Sciatic nerve (tissue), 2 donors: ENCODE results near the gene ASPRV1. TPM values are rescaled to one million over a fixed set of nuclear protein-coding genes. Genes with fewer than 3 reads are reported as not detected.

Experiments
- ATAC-seq: fragments of 200-7000 bp; cut with Tn5 transposase; one replicate; pipeline ENCODE4 v1.9.1; 2020; ENCODE audit warnings: mild to moderate bottlenecking, moderate library complexity
- DNase-seq: peaks from one replicate; pipeline ENCODE4 v3.0.0-alpha.2; 2020; ENCODE audit warnings: low spot score
- intact Hi-C: fragments of 100-400 bp; cut with DNase I; formaldehyde crosslinking; loops from one replicate; pipeline ENCODE4 v1.14.2; 2022
- total RNA-seq: library from RNA; stranded (reverse); fragmentation: NEBNext Ultra II Directional; extraction: Animal tissue kit (Norgen Biotek cat#: 25700); gene quantifications from one replicate; pipeline ENCODE4 v1.2.1, GENCODE V29; 2021
- donor health status: DM: no; HTN: no; CAD: no.
- donor health status: DM: no; HTN: no; CAD: no.

ASPRV1 gene
- total RNA-seq, 1 donor from 2014 or later: 5.6 TPM

GRCh38 chr2:69947325-69947931 is 14.0 kb downstream of the ASPRV1 start:
- ATAC-seq: no peak
- intact Hi-C loops: no loop called here

GRCh38 chr2:69946351-69947324 is 14.8 kb downstream of the ASPRV1 start:
- DNase-seq (no peak), ATAC-seq (no peak)
- intact Hi-C loops: no loop called here

More at GRCh38 chr2:69947325-69947931, 14.0 kb downstream of the ASPRV1 start:
- no peak for DNase-seq

DNA sequence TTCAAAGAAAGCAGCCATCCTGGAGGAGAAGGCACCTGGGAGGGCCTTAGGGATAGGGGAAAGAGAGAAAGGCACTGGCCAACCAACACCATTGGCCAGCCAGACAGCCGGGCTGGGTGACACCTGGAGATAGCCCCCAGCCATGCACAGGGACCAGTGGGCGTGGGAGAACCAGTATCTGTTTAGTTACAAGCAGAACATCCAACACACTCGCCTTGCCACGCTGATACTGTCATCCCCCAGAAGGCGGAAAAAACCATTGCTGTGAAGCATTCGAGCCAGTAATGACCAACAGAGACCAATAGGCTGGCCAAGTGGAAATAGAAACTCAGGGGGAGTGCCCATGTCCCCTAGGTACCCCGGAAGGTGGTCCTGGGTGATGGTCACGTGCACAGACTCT is 15.5 kb downstream of the ASPRV1 start:
- DNase-seq: no peak
- ATAC-seq: no peak
- intact Hi-C loops: no loop called here

DNA sequence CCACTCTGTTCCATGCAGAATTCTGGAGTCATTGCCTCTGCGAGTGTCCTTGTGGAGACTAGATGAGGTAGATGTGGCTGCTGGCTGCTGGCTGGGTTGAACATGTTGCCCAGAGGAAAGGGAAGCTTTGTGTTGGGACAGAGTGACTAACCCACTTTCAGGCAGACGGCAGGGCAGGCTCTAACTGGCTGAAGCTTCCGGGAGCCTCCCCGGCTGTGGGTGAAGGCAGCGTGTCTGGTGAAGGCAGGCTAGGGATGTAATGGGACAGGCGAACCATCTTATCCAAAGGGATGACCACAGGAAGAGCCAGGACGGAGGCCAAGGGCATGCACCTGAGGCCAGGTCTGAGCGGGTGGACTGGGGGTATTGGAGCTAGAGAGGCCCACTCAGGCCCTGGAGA is 16.0 kb downstream of the ASPRV1 start:
- DNase-seq: no peak
- intact Hi-C loops: no loop called here
- ATAC-seq: no peak

- intact Hi-C loops: no loop called here
- no peak for DNase-seq
- no peak for ATAC-seq
These were observed 16.7 kb downstream of the ASPRV1 start for GRCh38 chr2:69944756-69945155.

- DNase-seq (no peak), ATAC-seq (no peak)
- intact Hi-C loops: no loop called here
These were observed 17.4 kb downstream of the ASPRV1 start for GRCh38 chr2:69943843-69944525.

- no peak for ATAC-seq
- intact Hi-C loops: no loop called here
These were observed 18.2 kb downstream of the ASPRV1 start for GRCh38 chr2:69943000-69943842.

DNA sequence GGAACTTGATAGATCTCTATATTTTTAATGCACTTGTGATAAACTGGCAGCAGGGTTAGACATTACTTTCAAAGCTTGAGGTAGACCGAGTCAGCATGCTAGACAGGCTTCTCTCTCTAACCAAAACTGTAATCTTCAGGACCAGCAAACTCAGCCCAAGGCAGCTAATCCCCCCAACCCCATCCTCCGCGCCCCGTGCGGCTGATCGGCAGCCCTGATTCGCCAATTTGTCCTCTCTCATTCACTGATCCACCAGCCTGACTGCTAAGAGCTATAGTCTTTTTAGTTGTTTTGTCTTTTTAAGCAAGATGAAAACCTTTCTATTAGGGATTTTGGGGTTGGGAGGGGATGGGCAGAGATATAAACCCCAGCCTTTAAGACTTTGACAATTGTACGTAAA is 20.7 kb downstream of the ASPRV1 start:
- DNase-seq (no peak), ATAC-seq (no peak)
- intact Hi-C loops: no loop called here

More at GRCh38 chr2:69943000-69943842, 18.2 kb downstream of the ASPRV1 start:
- no peak for DNase-seq

GRCh38 chr2:69939722-69940121 is 21.7 kb downstream of the ASPRV1 start:
- intact Hi-C loops: no loop called here
- no peak for ATAC-seq
- no peak for DNase-seq

- ATAC-seq: no peak
- intact Hi-C loops: no loop called here
- no peak for DNase-seq
These were observed 23.5 kb downstream of the ASPRV1 start for GRCh38 chr2:69937968-69938367.

DNA sequence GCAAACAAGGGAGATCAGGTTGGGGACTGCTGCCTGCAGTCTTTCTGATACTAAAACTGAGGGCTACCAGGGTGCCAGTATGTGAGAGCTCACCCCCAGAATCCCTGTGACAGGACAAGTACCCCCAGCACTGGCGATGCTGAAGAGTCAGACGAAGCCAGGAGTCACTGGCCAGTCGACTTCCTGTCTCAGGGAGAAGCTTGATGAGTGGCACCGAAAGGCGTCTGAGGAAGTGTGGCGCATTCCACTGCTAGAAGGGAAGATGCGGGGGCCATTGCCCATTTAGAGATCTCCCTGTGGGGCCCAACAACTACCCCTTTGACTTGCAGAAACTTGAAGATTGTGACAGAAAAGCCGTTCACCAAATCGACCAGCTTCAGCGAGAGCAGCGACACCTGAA is 24.5 kb downstream of the ASPRV1 start:
- ATAC-seq (no peak), DNase-seq (no peak)
- intact Hi-C loops: no loop called here

- DNase-seq (no peak), ATAC-seq (no peak)
- intact Hi-C loops: no loop called here
These were observed 26.4 kb downstream of the ASPRV1 start for GRCh38 chr2:69935011-69935410.

GRCh38 chr2:69934614-69934908 is 26.9 kb downstream of the ASPRV1 start:
- DNase-seq (no peak), ATAC-seq (no peak)
- intact Hi-C loops: no loop called here

DNA sequence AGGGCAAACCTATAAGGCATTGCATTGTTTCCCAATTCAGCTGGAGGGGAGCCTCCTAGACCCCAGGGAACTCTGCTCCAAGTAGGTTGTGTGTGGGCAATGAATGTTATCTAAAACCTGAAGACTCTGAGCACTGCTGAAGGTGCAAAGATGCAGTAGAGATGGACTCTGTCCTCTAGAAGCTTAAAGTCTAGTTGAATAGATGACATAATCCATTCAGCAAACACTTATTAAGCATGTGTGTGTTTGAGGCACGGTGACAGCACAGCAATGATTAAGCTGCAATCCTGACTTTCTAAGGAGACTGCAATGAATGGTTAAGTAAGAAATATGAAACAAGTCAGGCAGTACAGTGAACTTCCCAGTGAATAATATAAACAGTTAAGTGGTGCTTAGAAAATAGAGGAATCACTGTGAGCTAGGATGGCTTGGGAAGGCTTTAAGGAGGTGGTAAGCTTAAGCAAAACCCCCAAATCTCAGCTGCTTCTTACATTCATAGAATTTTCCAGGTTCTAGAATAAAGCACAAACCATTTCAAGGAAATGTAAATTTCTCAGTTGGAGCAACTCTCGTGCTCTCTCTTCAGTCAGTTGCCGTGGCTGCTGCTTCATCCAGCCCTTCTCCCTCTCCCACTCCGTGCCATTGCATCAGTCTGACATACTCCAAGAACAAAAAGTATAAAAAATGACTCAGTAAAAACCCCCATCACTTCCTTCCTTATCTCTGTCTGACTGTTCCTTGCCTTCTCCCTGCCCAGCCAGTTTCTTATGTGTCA is 27.4 kb downstream of the ASPRV1 start:
- intact Hi-C loops: no loop called here
- ATAC-seq (peak; percentile 36), DNase-seq (no peak)

DNA sequence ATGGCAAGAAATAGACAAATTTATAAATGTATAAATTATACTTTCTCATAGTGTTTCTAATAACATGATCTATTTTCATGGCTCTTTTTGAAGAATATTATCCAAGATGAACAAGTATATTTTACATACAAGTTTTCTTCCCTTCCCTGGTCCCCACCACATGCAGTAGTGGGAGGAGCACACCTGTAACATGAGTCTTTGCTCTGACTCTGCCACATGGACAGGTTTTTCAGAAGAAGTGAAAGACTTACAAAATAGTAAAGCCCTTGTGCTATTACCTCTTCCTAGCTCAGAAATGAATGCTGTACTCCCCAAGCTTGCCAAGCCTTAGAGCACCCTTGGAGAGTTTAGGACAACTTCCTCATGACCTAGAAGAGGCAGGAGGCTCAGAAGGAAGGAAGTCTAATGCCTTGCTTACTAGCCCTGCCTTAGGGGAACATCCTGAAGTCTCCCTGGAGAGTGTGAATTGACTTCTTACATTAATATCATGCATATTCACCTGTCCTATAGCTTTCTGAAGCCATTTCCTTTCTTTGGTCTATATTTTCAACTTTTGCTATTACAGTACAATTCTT is 28.1 kb downstream of the ASPRV1 start:
- intact Hi-C loops: no loop called here
- ATAC-seq (no peak), DNase-seq (no peak)

DNA sequence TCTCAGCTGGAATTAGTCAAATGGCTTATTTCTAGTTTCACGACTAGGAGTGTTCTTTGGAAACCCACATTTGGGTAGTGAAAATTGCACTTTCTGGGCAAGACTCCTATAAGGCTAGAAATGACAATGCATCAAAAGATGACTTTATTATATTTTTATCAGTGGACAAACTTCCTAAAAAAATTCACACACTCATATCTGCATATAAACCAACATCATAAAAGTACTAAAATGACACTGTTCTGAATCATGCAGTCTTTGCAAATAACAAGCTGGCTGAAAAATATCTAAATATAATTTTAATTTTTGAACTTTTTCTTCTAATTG is 28.9 kb downstream of the ASPRV1 start:
- no peak for DNase-seq
- no peak for ATAC-seq
- intact Hi-C loops: no loop called here

DNA sequence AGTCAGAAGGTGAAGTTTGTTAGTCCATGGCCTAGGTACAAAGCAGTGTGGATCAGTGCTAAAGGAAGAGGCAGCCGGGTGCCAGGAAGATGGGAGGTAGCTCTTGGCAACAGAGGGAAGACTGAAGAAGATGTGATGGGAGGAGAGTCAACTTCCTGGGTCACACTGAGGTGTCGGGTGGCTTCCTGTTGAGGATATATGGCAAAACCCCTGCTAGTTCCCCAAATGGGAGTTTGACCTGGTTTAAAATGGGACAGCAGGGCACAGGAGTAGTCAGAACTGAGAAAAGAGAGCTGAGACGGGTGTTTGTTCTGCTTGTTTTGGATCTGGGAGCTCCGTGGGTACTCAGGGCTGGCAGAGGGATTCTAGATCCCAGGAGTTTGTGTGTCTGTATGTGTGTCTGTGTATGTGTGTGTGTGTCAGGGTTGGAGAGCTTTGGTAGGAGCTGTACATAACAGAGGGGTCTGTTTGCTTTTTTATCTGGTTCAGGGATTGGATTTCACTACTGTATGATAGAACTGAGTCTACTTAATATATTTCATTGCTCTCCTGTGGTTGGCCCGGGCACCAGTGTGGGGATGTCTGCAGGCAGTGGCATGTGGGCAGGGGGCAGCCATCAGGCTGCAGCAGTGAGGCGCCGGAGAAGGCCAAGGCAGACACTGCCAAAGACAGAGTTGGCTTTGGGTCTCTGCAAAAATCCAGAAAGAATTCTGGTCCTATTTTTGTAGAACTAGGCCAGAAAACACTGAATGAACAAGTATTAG is 29.4 kb downstream of the ASPRV1 start:
- no peak for ATAC-seq
- intact Hi-C loops: no loop called here
- no peak for DNase-seq
